Stimulated activated CD8-positive, alpha-beta memory T cell treated with anti-CD3 and anti-CD28 coated beads, Interleukin-15, amount 100 ng/mL, for 4 hours (primary cell): ENCODE measurements around the gene C3AR1.
"Not testable (repeated sequence)": the region's sequence is repeated elsewhere in the genome, so short reads cannot be mapped to it uniquely, and the experiment has no call there.

Source experiments
- DNase-seq, 2 donors: peaks; one replicate each; pipeline ENCODE4 v3.0.0-alpha.2; 2020; ENCODE audit warnings: low read depth in 2 of 2

Gene C3AR1

GRCh38 chr12:8057839-8058238 lies 8.3 kb downstream of the C3AR1 start:
- no peak for DNase-seq

GRCh38 chr12:8057306-8057705 lies 8.9 kb downstream of the C3AR1 start:
- DNase-seq: no peak

- no peak for DNase-seq
Observed at GRCh38 chr12:8054816-8055215, 11.3 kb downstream of the C3AR1 start.

GRCh38 chr12:8052679-8053078 lies 13.5 kb downstream of the C3AR1 start:
- DNase-seq: no peak

- no peak for DNase-seq
Observed at GRCh38 chr12:8050600-8051250, 15.4 kb downstream of the C3AR1 start.

GRCh38 chr12:8048906-8049305 lies 17.3 kb downstream of the C3AR1 start:
- no peak for DNase-seq

GRCh38 chr12:8047842-8048241 lies 18.3 kb downstream of the C3AR1 start:
- DNase-seq: no peak

GRCh38 chr12:8045952-8046944 lies 19.9 kb downstream of the C3AR1 start:
- peak; percentile 50 to 61 for DNase-seq

- no peak for DNase-seq
Observed at GRCh38 chr12:8040791-8041190, 25.4 kb downstream of the C3AR1 start.

- no peak for DNase-seq
Observed at GRCh38 chr12:8038659-8039114, 27.5 kb downstream of the C3AR1 start.

GRCh38 chr12:8037947-8038346 lies 28.2 kb downstream of the C3AR1 start:
- no peak for DNase-seq

- DNase-seq: no peak
Observed at GRCh38 chr12:8037046-8037663, 29.0 kb downstream of the C3AR1 start.

GRCh38 chr12:8036346-8036745 lies 29.8 kb downstream of the C3AR1 start:
- no peak for DNase-seq

- no peak for DNase-seq
Observed at GRCh38 chr12:8035440-8036010, 30.6 kb downstream of the C3AR1 start.

GRCh38 chr12:8034802-8035201 lies 31.4 kb downstream of the C3AR1 start:
- no peak for DNase-seq

- no peak for DNase-seq
Observed at GRCh38 chr12:8033153-8034044, 32.8 kb downstream of the C3AR1 start.

- peak; percentile 41 to 67 for DNase-seq
Observed at GRCh38 chr12:8032242-8033152, 33.7 kb downstream of the C3AR1 start, which contains the start of gene FOXJ2. Gene FOXJ2 (plus strand): TSS chr12:8032716. CDS start chr12:8039833, 7,117 bp downstream.

- DNase-seq: no peak
Observed at GRCh38 chr12:8031872-8032241, 34.3 kb downstream of the C3AR1 start.

- DNase-seq: not testable (repeated sequence)
Observed at GRCh38 chr12:8031017-8031416, 35.1 kb downstream of the C3AR1 start.

- DNase-seq: no peak
Observed at GRCh38 chr12:8030189-8030588, 36.0 kb downstream of the C3AR1 start.
